ENCODE data around the gene PBRM1.

GRCh38 chr3:52696830-52697631 lies 11.3 kb upstream of the PBRM1 start:
- TF ChIP-seq EZH2 (IDR thresholded peaks at IDR 0.05) (no peak), CTCF (IDR thresholded peaks at IDR 0.05) (no peak)

Measured in neural progenitor cell (in vitro differentiated cells).